ENCODE data around the gene AGBL1.

GRCh38 chr15:86876387-86876944 is 796.8 kb downstream of the AGBL1 start:
- TF ChIP-seq, protein P1, sequence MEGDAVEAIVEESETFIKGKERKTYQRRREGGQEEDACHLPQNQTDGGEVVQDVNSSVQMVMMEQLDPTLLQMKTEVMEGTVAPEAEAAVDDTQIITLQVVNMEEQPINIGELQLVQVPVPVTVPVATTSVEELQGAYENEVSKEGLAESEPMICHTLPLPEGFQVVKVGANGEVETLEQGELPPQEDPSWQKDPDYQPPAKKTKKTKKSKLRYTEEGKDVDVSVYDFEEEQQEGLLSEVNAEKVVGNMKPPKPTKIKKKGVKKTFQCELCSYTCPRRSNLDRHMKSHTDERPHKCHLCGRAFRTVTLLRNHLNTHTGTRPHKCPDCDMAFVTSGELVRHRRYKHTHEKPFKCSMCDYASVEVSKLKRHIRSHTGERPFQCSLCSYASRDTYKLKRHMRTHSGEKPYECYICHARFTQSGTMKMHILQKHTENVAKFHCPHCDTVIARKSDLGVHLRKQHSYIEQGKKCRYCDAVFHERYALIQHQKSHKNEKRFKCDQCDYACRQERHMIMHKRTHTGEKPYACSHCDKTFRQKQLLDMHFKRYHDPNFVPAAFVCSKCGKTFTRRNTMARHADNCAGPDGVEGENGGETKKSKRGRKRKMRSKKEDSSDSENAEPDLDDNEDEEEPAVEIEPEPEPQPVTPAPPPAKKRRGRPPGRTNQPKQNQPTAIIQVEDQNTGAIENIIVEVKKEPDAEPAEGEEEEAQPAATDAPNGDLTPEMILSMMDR (IDR thresholded peaks at IDR 0.05; ENCODE audit: extremely low read depth in 1 of 2, insufficient read depth in 1 of 2, low read depth in 1 of 2, low read length in 2 of 2) = no peak
- TF ChIP-seq FOS (IDR thresholded peaks at IDR 0.05; ENCODE audit: borderline replicate concordance, insufficient read depth, low read length) (no peak), POLR2AphosphoS5 (IDR thresholded peaks at IDR 0.05; ENCODE audit: insufficient read depth, low read depth, low read length) (no peak), POLR2A (IDR thresholded peaks at IDR 0.05; ENCODE audit: low read depth, low read length) (no peak), MAX (IDR thresholded peaks at IDR 0.05; ENCODE audit: insufficient read depth, insufficient read length) (no peak), EZH2 (IDR thresholded peaks at IDR 0.05; ENCODE audit: borderline replicate concordance, low read depth, low read length, severe bottlenecking) (no peak), MYC (IDR thresholded peaks at IDR 0.05; ENCODE audit: low read depth, low read length) (no peak), GATA2 (IDR thresholded peaks at IDR 0.05; ENCODE audit: insufficient read depth, insufficient read length, low read depth, low read length) (no peak), JUN (IDR thresholded peaks at IDR 0.05; ENCODE audit: borderline replicate concordance, insufficient read depth, insufficient read length, low read depth) (no peak)

Data from endothelial cell of umbilical vein (primary cell).